Skin epidermis (tissue), 12 donors: ENCODE measurements around the gene CACNA1B.

ENCODE experiments used
- H3K27ac ChIP-seq, 21 experiments: fragments of 200-600 bp; sonication (generic) in 11 of 21; one replicate each; pipeline ENCODE4 v1.5.0; 2020; ENCODE audit warnings: mild to moderate bottlenecking in 3 of 21, inconsistent platforms in 2 of 21, moderate library complexity in 2 of 21
- H3K4me3 ChIP-seq, 7 experiments: fragments of 200-600 bp; sonication (generic) in 2 of 7; one replicate each; pipeline ENCODE4 v1.5.0; 2020; ENCODE audit warnings: inconsistent platforms in 2 of 7, mild to moderate bottlenecking in 2 of 7, moderate library complexity in 1 of 7

CACNA1B gene

GRCh38 chr9:138061631-138062030 is 184.0 kb downstream of the CACNA1B start:
- Histone ChIP-seq H3K4me3 (no peak overlapping the region), H3K27ac (no peak overlapping the region)

- H3K4me3 ChIP-seq: no peak overlapping the region
- no peak overlapping the region for H3K27ac ChIP-seq
Observed at GRCh38 chr9:138062196-138062595, 184.6 kb downstream of the CACNA1B start.

DNA sequence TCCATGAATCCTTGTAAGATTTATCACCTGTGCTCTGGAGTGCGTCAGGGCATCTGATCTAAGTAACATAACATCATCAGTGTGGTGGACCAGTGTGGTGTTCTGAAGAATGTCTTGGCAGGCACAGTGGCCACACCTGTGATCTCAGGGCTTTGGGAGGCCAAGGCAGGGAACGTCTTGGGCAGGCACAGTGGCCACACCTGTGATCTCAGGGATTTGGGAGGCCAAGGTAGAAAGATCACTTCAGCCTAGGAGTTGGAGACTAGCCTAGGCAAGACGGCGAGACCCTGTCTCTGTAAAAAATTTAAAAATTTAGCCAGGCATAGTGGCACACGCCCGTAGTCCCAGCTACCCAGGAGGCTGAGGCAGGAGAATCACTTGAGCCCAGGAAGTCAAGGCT is 185.5 kb downstream of the CACNA1B start:
- no peak overlapping the region for H3K4me3 ChIP-seq
- H3K27ac ChIP-seq: no peak overlapping the region

DNA sequence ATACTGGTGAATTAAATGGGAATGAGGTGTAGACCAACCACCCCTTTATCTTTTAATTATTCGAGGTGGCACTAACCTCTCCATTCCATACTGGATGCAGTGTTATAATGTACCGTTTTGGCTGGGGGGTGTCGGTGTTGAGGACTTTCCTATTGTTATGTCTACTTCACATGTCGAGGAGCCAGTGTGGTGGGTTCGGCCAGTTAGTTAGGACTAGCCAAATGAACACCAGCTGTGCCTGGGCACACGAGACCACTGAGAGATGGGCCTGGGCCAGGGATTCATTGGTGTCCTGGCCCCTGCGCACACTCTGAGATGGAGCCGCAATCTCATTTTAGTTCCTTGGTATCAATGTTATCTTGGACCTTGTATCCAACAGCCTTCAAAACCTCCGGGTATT is 186.2 kb downstream of the CACNA1B start:
- no peak overlapping the region for H3K27ac ChIP-seq

DNA sequence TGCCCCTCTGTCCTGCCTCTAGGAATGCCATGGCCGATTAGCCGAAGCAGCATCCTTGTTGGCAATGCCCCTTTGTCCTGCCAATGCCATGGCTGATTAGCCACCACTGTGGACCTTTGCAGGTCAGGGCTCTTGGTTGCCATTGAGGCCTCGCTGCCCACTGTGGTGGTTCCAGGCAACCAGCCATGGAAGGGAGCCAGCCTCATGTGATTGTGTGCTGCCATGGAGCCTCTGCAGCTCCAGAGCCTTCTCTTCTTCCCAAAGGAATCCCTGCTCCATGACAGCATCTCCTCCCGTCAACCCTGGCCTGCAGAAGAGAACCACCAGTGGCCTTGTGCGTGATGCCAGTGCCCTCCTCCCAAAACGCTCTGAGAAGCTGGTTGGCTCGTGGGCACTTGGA is 187.0 kb downstream of the CACNA1B start:
- Histone ChIP-seq H3K27ac (no peak overlapping the region), H3K4me3 (no peak overlapping the region)

More for the DNA sequence above, 186.2 kb downstream of the CACNA1B start:
- no peak overlapping the region for H3K4me3 ChIP-seq

DNA sequence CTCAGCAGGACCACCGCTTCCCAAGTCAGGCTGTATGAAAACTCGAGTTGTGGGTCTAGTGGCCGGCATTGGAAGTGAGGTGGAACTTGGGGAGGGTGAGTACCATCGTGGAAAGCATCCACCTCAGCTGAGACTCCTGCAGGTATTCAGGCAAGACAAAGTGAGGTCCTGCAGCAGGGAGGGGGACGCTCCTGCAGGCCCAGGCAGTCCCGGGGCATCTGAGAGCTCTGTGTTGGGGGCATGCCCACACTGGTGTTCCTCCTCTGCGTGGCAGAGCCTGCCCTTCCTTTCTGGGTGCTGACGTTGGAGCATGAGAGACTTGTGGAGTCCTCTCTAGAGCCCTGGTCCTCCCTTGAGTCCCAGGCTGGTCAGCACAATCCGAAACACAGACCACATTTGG is 187.7 kb downstream of the CACNA1B start:
- Histone ChIP-seq H3K4me3 (no peak overlapping the region), H3K27ac (no peak overlapping the region)

GRCh38 chr9:138066049-138066448 is 188.5 kb downstream of the CACNA1B start:
- H3K4me3 ChIP-seq: no peak overlapping the region
- no peak overlapping the region for H3K27ac ChIP-seq

DNA sequence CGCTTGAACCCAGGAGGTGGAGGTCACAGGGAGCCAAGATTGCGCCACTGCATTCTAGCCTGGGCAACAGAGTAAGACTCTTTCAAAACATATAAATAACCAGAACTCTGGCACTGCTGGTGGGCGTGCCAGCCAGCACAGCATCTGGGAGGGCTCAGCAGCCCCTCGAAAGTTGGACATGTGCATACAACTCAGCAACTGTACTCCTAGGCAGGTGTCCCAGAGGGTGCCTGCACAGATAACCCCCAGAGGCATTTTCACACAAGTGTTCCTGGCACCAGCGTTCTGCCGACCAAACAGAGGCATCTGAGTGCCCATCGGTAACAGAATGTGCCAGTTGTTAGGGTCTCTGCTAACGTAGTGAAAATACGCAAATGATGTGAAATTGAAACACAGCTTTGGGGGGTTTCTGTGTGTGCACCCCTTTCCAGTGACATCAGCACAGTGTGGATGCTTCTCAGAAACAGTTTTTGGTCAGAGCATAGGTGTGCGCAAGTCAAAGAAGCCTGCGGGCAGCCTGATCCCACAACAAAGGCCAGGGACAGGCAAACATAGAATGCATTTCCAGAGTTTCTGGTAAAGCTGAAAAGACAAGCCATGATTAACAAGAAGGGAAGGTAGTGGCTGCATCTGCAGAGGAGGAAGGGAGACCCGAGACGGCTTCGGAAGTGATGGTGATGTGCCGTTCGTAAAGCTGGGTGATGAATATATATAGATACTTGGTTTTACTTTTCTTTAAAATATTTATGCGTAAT is 190.2 kb downstream of the CACNA1B start:
- no peak overlapping the region for H3K27ac ChIP-seq
- no peak overlapping the region for H3K4me3 ChIP-seq

DNA sequence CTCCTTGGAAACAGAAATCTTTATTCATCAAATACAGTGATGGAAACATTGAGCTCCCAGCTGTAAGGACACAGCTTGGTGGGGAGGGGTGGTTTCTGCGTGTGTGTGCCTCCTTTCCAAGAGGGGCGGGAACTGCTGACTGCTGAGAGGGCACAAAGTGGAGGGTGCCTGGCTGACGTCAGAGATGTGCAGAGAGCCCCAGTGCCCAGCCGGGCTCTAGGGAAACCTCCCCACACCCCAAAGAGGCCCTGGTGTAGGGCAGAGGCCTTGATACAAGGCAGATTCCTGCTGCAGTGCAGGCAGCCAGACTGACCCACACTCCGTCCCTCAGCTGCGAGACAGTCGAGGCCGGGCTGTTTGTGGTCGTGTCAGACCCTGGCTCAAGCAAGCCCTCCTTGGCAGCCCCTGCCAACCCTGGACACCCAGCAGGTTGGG is 191.0 kb downstream of the CACNA1B start:
- no peak overlapping the region for H3K4me3 ChIP-seq
- H3K27ac ChIP-seq: no peak overlapping the region

GRCh38 chr9:138069731-138070456 is 192.3 kb downstream of the CACNA1B start:
- Histone ChIP-seq H3K4me3 (no peak overlapping the region), H3K27ac (no peak overlapping the region)

- H3K4me3 ChIP-seq: no peak overlapping the region
- H3K27ac ChIP-seq: no peak overlapping the region
Observed at GRCh38 chr9:138070815-138071214, 193.2 kb downstream of the CACNA1B start.

GRCh38 chr9:138071292-138071691 is 193.7 kb downstream of the CACNA1B start:
- Histone ChIP-seq H3K27ac (no peak overlapping the region), H3K4me3 (no peak overlapping the region)

DNA sequence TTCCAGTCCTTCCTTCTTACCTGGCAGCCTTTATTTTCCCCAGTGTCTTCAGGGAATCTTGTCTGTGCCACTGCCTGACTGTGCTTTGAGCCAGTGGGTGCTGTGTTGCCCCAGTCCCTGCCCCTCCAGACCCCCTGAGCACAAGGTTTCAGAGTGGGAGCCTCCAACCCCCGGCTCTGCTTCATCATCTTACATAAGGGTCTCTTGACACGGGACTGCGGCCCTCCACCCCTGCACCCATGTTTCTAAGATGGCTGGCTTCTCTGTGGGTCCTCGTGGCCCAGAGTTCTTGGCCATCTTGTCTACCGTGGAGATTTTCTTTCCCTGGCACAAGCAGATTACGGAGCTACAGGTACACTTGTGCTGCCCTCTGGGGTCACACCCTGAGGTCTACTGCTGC is 194.1 kb downstream of the CACNA1B start:
- H3K27ac ChIP-seq: no peak overlapping the region
- H3K4me3 ChIP-seq: no peak overlapping the region

GRCh38 chr9:138072161-138072842 is 194.7 kb downstream of the CACNA1B start:
- Histone ChIP-seq H3K27ac (no peak overlapping the region), H3K4me3 (no peak overlapping the region)

- Histone ChIP-seq H3K27ac (no peak overlapping the region), H3K4me3 (no peak overlapping the region)
Observed at GRCh38 chr9:138072897-138073296, 195.3 kb downstream of the CACNA1B start.

GRCh38 chr9:138073408-138073807 is 195.8 kb downstream of the CACNA1B start:
- H3K27ac ChIP-seq: no peak overlapping the region
- H3K4me3 ChIP-seq: no peak overlapping the region

DNA sequence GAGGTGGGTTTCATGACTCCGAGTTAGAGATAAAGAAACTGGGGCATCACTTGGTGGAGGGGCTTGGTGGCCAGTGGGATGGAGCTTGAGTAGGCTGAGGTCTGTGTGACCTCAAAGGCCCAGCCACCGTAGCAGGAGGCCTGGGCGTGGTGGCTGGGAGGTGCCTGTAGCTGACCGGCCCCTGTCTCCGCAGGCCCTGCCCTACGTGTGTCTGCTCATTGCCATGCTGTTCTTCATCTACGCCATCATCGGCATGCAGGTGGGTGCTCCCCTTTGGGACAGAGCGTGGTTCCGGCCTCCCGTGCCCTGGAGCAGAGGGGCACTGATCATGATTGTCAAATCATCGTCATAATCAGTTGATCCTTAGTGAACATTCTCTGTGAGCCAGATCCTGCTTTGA is 196.2 kb downstream of the CACNA1B start:
- no peak overlapping the region for H3K4me3 ChIP-seq
- no peak overlapping the region for H3K27ac ChIP-seq

GRCh38 chr9:138074516-138074915 is 196.9 kb downstream of the CACNA1B start:
- Histone ChIP-seq H3K4me3 (no peak overlapping the region), H3K27ac (no peak overlapping the region)

- Histone ChIP-seq H3K4me3 (no peak overlapping the region), H3K27ac (no peak overlapping the region)
Observed at GRCh38 chr9:138075496-138075895, 197.9 kb downstream of the CACNA1B start.

DNA sequence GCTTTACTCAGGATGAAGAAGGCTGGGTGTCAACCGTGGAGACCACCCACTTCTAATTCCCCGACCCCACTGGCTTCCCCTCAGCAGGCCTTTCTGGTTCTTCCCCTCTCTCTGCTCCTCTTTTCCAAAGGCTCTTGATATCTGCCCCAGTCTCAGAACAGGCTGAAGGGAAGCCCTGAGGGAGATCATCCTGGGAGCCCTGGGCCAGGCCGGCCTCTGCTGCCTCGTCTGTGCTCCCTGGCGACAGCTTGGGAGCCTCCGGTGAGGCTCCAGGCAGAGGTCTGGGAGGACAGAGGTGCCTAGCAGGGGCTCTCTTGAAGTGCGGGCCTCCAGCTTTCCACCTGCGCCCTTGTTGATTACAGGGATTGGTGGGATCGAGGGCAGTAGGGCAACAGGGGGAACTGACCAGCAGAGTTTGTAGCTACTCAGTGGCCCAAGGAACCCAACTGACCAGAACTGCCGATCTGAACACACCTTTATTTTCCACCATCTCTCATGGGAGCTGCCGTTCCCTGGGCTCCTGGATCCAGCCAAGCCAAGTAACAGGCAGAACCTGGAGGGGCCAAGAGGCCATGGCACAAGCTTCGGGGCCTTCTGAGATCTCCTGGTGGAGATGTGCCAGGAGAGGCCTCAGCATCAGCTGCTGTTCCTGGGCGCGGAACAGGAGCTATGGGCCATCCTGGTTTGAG is 198.5 kb downstream of the CACNA1B start:
- Histone ChIP-seq H3K27ac (no peak overlapping the region), H3K4me3 (no peak overlapping the region)
